HEK293 (cell line): ENCODE results near the gene FRAS1.
"Not testable (repeated sequence)": the region's sequence is repeated elsewhere in the genome, so short reads cannot be mapped to it uniquely, and the experiment has no call there.

Experiments used
- CTCF ChIA-PET: fragments of 350-600 bp; formaldehyde crosslinking; extraction: SDS; loops from one replicate; lab custom pipeline; 2021; ENCODE audit warnings: antibody characterized with exemption; lab: Yijun Ruan, JAX
- POLR2A ChIA-PET: fragments of 300-600 bp; formaldehyde crosslinking; extraction: SDS; loops from one replicate; lab custom pipeline; 2020; ENCODE audit warnings: antibody characterized with exemption, inconsistent platforms; lab: Yijun Ruan, JAX
- H3K27ac ChIP-seq: fragments of 200-500 bp; sonication (Bioruptor generic); 2 replicates; pipeline ENCODE4 v1.5.1; 2014; ENCODE audit warnings: low read depth, low read length, control low read depth, inconsistent platforms; ENCODE audit errors: extremely low read depth
- H3K36me3 ChIP-seq, 2 experiments: fragments of 200-500 bp in 1 of 2; sonication (Bioruptor generic) in 1 of 2; 1 replicate in 1 of 2; 2 replicates in 1 of 2; pipeline ENCODE4 v1.5.1; 2014 to 2017; ENCODE audit warnings: inconsistent platforms in 2 of 2, low read length in 2 of 2; ENCODE audit not compliant: control insufficient read depth in 2 of 2, insufficient read depth in 1 of 2
- H3K4me1 ChIP-seq: fragments of 200-500 bp; sonication (Bioruptor generic); 2 replicates; pipeline ENCODE4 v1.5.1; 2014; ENCODE audit warnings: mild to moderate bottlenecking, low read length, inconsistent platforms; ENCODE audit not compliant: control insufficient read depth, insufficient read depth
- H3K4me3 ChIP-seq: 2 replicates; pipeline ENCODE4 v1.5.1; 2011; ENCODE audit warnings: low read depth, mild to moderate bottlenecking, control low read depth, low read length, moderate library complexity
- H3K9me3 ChIP-seq: fragments of 200-500 bp; sonication (Bioruptor generic); 2 replicates; pipeline ENCODE4 v1.5.1; 2014; ENCODE audit warnings: low read depth, low read length, inconsistent platforms; ENCODE audit not compliant: control insufficient read depth, insufficient read depth
- GLIS2 ChIP-seq: fragments of 450-650 bp; formaldehyde crosslinking; IDR thresholded peaks from 2 replicates; pipeline ENCODE4 v1.5.1; 2016; ENCODE audit warnings: missing biosample characterization, missing genetic modification characterization
- KLF16 ChIP-seq: fragments of 450-650 bp; formaldehyde crosslinking; IDR thresholded peaks from 2 replicates; pipeline ENCODE4 v1.5.1; 2017; ENCODE audit warnings: missing biosample characterization, missing genetic modification characterization
- KLF9 ChIP-seq: fragments of 450-650 bp; formaldehyde crosslinking; IDR thresholded peaks from 2 replicates; pipeline ENCODE4 v1.5.1; 2016; ENCODE audit warnings: missing biosample characterization, missing genetic modification characterization, low read depth
- PRDM1 ChIP-seq: fragments of 450-650 bp; formaldehyde crosslinking; IDR thresholded peaks from 2 replicates; pipeline ENCODE4; 2016; ENCODE audit warnings: missing biosample characterization, missing genetic modification characterization
- SCRT1 ChIP-seq: fragments of 450-650 bp; formaldehyde crosslinking; IDR thresholded peaks from 2 replicates; pipeline ENCODE4 v1.5.1; 2016; ENCODE audit warnings: missing biosample characterization, missing genetic modification characterization, borderline replicate concordance
- SCRT2 ChIP-seq: fragments of 450-650 bp; formaldehyde crosslinking; IDR thresholded peaks from 2 replicates; pipeline ENCODE4 v1.5.1; 2016; ENCODE audit warnings: missing biosample characterization, missing genetic modification characterization
- YY2 ChIP-seq: fragments of 450-650 bp; formaldehyde crosslinking; IDR thresholded peaks from 2 replicates; pipeline ENCODE4 v1.5.1; 2016; ENCODE audit warnings: missing biosample characterization, missing genetic modification characterization
- ZBTB21 ChIP-seq: fragments of 450-650 bp; formaldehyde crosslinking; IDR thresholded peaks from 2 replicates; pipeline ENCODE4 v1.5.1; 2017; ENCODE audit warnings: missing biosample characterization, missing genetic modification characterization
- ZBTB48 ChIP-seq: fragments of 450-650 bp; formaldehyde crosslinking; IDR thresholded peaks from 2 replicates; pipeline ENCODE4 v1.5.1; 2016; ENCODE audit warnings: missing biosample characterization, missing genetic modification characterization
- ZNF112 ChIP-seq: fragments of 450-650 bp; formaldehyde crosslinking; IDR thresholded peaks from 2 replicates; pipeline ENCODE4 v1.5.0; 2017; ENCODE audit warnings: missing biosample characterization, missing genetic modification characterization
- ZNF138 ChIP-seq: fragments of 450-650 bp; formaldehyde crosslinking; IDR thresholded peaks from 2 replicates; pipeline ENCODE4 v1.5.1; 2016; ENCODE audit warnings: missing biosample characterization, missing genetic modification characterization, borderline replicate concordance
- ZNF16 ChIP-seq: fragments of 450-650 bp; formaldehyde crosslinking; IDR thresholded peaks from 2 replicates; pipeline ENCODE4 v1.5.1; 2016; ENCODE audit warnings: low read depth, missing biosample characterization, missing genetic modification characterization
- ZNF223 ChIP-seq: fragments of 450-650 bp; formaldehyde crosslinking; IDR thresholded peaks from 2 replicates; pipeline ENCODE4 v1.5.1; 2016; ENCODE audit warnings: missing biosample characterization, missing genetic modification characterization
- ZNF280C ChIP-seq: fragments of 450-650 bp; formaldehyde crosslinking; IDR thresholded peaks from 2 replicates; pipeline ENCODE4 v1.5.1; 2016; ENCODE audit warnings: missing biosample characterization, missing genetic modification characterization
- ZNF341 ChIP-seq: fragments of 450-650 bp; formaldehyde crosslinking; IDR thresholded peaks from 2 replicates; pipeline ENCODE4; 2016; ENCODE audit warnings: low read depth, missing biosample characterization, missing genetic modification characterization
- ZNF473 ChIP-seq: fragments of 450-650 bp; formaldehyde crosslinking; IDR thresholded peaks from 2 replicates; pipeline ENCODE4 v1.5.1; 2017; ENCODE audit warnings: missing biosample characterization, missing genetic modification characterization
- ZNF555 ChIP-seq: fragments of 450-650 bp; formaldehyde crosslinking; conservative IDR thresholded peaks from 2 replicates; pipeline ENCODE4 v1.5.1; 2017; ENCODE audit warnings: missing biosample characterization, mild to moderate bottlenecking, missing genetic modification characterization, inconsistent platforms
- ZNF558 ChIP-seq: fragments of 450-650 bp; formaldehyde crosslinking; IDR thresholded peaks from 2 replicates; pipeline ENCODE4 v1.5.1; 2016; ENCODE audit warnings: missing biosample characterization, missing genetic modification characterization
- ZNF596 ChIP-seq: fragments of 450-650 bp; IDR thresholded peaks from 2 replicates; pipeline ENCODE4 v1.5.0; 2018; ENCODE audit warnings: missing biosample characterization, mild to moderate bottlenecking, missing genetic modification characterization, moderate library complexity
- ZNF600 ChIP-seq: fragments of 450-650 bp; formaldehyde crosslinking; IDR thresholded peaks from 2 replicates; pipeline ENCODE4 v1.5.1; 2016; ENCODE audit warnings: missing biosample characterization, missing genetic modification characterization
- ZNF621 ChIP-seq: fragments of 450-650 bp; formaldehyde crosslinking; IDR thresholded peaks from 2 replicates; pipeline ENCODE4 v1.5.1; 2017; ENCODE audit warnings: missing biosample characterization, missing genetic modification characterization
- ZNF701 ChIP-seq: fragments of 450-650 bp; formaldehyde crosslinking; IDR thresholded peaks from 2 replicates; pipeline ENCODE4 v1.5.1; 2016; ENCODE audit warnings: missing biosample characterization, missing genetic modification characterization
- ZNF76 ChIP-seq: fragments of 450-650 bp; formaldehyde crosslinking; IDR thresholded peaks from 2 replicates; pipeline ENCODE4; 2016; ENCODE audit warnings: low read depth, missing biosample characterization, missing genetic modification characterization, borderline replicate concordance
- TF ChIP-seq, protein P1 (sequence below): fragments of 450-650 bp; formaldehyde crosslinking; IDR thresholded peaks from 2 replicates; pipeline ENCODE4 v1.5.1; 2016; ENCODE audit warnings: missing biosample characterization, missing genetic modification characterization
- TF ChIP-seq, protein P2 (sequence below): sonication (generic); formaldehyde crosslinking; IDR thresholded peaks from 2 replicates; pipeline ENCODE4 v1.8.1; 2022; ENCODE audit warnings: mild to moderate bottlenecking, moderate library complexity, missing genetic modification reagents

Gene FRAS1

GRCh38 chr4:78081541-78081940 is 24.4 kb downstream of the FRAS1 start (continued):
- TF ChIP-seq ZNF280C (no peak), ZBTB48 (tag by site-specific recombination) (no peak), GLIS2 (tag by site-specific recombination) (no peak)

GRCh38 chr4:78083035-78083434 is 25.9 kb downstream of the FRAS1 start:
- CTCF ChIA-PET, result no interaction called here

DNA sequence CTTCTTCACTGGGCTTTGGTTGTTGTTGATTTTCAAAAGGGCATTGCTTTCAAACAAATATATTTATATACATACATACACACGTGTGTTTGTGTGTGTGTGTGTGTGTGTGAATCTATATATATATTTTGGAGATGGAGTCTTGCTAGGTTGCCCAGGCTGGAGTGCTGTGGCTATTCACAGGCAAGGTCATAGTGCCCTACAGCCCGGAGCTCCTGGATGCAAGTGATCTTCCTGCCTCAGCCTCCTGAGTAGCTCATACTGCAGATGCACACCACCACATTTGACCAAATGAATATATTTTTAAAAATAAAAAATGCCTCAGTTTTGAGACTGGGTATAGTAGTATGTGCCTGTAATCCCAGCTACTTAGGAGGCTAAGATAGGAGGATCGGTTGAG is 34.4 kb downstream of the FRAS1 start:
- Histone ChIP-seq H3K9me3 (no peaks in the 10 kb centered on the region), H3K36me3 (no peaks in the 10 kb centered on the region), H3K27ac (no peak overlapping the region), H3K4me1 (no peaks in the 10 kb centered on the region), H3K4me3 (no peak overlapping the region)
- TF ChIP-seq, protein P1, sequence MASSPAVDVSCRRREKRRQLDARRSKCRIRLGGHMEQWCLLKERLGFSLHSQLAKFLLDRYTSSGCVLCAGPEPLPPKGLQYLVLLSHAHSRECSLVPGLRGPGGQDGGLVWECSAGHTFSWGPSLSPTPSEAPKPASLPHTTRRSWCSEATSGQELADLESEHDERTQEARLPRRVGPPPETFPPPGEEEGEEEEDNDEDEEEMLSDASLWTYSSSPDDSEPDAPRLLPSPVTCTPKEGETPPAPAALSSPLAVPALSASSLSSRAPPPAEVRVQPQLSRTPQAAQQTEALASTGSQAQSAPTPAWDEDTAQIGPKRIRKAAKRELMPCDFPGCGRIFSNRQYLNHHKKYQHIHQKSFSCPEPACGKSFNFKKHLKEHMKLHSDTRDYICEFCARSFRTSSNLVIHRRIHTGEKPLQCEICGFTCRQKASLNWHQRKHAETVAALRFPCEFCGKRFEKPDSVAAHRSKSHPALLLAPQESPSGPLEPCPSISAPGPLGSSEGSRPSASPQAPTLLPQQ, result no peak
- TF ChIP-seq YY2 (tag by site-specific recombination), result no peak
- no peak for TF ChIP-seq ZNF341 (tag by site-specific recombination)
- TF ChIP-seq ZNF701, result no peak
- TF ChIP-seq KLF16 (tag by site-specific recombination), result no peak
- no peak for TF ChIP-seq KLF9 (tag by site-specific recombination)
- no peak for TF ChIP-seq ZNF223 (tag by site-specific recombination)
- no peak for TF ChIP-seq PRDM1
- no peak for TF ChIP-seq ZNF473 (tag by site-specific recombination)
- no peak for TF ChIP-seq ZBTB21
- ChIA-PET CTCF (no interaction called here), POLR2A (no interaction called here)

More at GRCh38 chr4:78083035-78083434, 25.9 kb downstream of the FRAS1 start:
- TF ChIP-seq ZNF76 (no peak), ZNF600 (tag by site-specific recombination) (no peak), ZNF112 (tag by site-specific recombination) (no peak), ZNF16 (tag by site-specific recombination) (no peak), ZNF558 (tag by site-specific recombination) (no peak), SCRT1 (tag by site-specific recombination) (no peak), ZNF621 (tag by site-specific recombination) (no peak), ZNF596 (tag by site-specific recombination) (no peak), SCRT2 (no peak), ZNF555 (tag by site-specific recombination) (no peak), ZNF138 (tag by site-specific recombination) (no peak)
- TF ChIP-seq, protein P2, sequence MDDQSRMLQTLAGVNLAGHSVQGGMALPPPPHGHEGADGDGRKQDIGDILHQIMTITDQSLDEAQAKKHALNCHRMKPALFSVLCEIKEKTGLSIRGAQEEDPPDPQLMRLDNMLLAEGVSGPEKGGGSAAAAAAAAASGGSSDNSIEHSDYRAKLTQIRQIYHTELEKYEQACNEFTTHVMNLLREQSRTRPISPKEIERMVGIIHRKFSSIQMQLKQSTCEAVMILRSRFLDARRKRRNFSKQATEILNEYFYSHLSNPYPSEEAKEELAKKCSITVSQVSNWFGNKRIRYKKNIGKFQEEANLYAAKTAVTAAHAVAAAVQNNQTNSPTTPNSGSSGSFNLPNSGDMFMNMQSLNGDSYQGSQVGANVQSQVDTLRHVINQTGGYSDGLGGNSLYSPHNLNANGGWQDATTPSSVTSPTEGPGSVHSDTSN, result no peak
- H3K36me3 ChIP-seq, result no peaks in the 10 kb centered on the region
- no peaks in the 10 kb centered on the region for H3K4me1 ChIP-seq
- POLR2A ChIA-PET, result no interaction called here
- no peaks in the 10 kb centered on the region for H3K9me3 ChIP-seq
- H3K27ac ChIP-seq, result no peak overlapping the region
- H3K4me3 ChIP-seq, result no peak overlapping the region

- POLR2A ChIA-PET, CTCF ChIA-PET, H3K36me3 ChIP-seq, H3K9me3 ChIP-seq, H3K27ac ChIP-seq, H3K4me1 ChIP-seq, H3K4me3 ChIP-seq: not testable (repeated sequence)
Measured at GRCh38 chr4:78092350-78092749, 35.2 kb downstream of the FRAS1 start.
